RWPE1 (cell line): Measurements from ENCODE around the gene MICALL2.

Experiments used
- CTCF ChIA-PET: fragments of 350-600 bp; sonication (Branson Sonifier 250); formaldehyde crosslinking; extraction: SDS; loops from one replicate; lab custom pipeline; 2021; lab: Yijun Ruan, JAX
- POLR2A ChIA-PET: fragments of 400-600 bp; formaldehyde crosslinking; extraction: SDS; loops from one replicate; lab custom pipeline; 2020; ENCODE audit warnings: antibody characterized with exemption; ENCODE audit not compliant: low non-redundant PET; lab: Yijun Ruan, JAX
- DNase-seq: peaks from one replicate; pipeline ENCODE4 v3.0.0; 2012; ENCODE audit warnings: low spot score
- H3K27ac ChIP-seq: fragments of 450-650 bp; 2 replicates; pipeline ENCODE4 v1.5.1; 2017
- CTCF ChIP-seq: fragments of 450-650 bp; conservative IDR thresholded peaks from 2 replicates; pipeline ENCODE4 v1.5.1; 2017; ENCODE audit warnings: low read depth, mild to moderate bottlenecking

The MICALL2 gene

GRCh38 chr7:1422512-1423263 lies 36.6 kb downstream of the MICALL2 start:
- H3K27ac ChIP-seq: no peak overlapping the region
- no peak for DNase-seq
- CTCF ChIA-PET: interaction anchor here (1.0 to 2.2 kb wide), 3 partner anchors 10 to 12 kb away, joined by 3 to 11 read pairs (median 4); no protein-coding TSS in a partner anchor
- POLR2A ChIA-PET: no interaction called here
- TF ChIP-seq CTCF: no peak

DNA sequence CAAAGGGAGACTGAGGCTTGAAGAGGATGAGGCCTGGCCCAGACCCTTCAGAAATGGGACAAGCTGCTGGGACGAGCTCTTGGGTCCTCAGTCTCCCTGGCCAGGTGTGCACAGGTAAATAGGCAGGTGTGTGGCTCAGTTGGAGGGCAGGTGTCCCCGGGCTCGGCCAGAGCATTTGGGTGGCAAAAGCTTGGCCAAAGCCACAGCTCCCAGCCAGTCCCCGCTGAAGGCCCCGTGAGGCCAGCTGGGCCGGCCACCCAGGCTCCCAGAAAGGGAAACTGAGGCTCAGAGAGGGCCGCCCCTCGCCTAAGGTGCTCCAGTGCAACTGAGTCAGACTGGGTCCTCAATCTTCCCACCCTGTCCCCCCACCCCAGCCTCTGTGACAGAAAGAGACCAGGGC lies 37.3 kb downstream of the MICALL2 start:
- POLR2A ChIA-PET: interaction anchor here (0.6 kb wide), 1 partner anchor 224 kb away, joined by 3 read pairs; no protein-coding TSS in a partner anchor

DNA sequence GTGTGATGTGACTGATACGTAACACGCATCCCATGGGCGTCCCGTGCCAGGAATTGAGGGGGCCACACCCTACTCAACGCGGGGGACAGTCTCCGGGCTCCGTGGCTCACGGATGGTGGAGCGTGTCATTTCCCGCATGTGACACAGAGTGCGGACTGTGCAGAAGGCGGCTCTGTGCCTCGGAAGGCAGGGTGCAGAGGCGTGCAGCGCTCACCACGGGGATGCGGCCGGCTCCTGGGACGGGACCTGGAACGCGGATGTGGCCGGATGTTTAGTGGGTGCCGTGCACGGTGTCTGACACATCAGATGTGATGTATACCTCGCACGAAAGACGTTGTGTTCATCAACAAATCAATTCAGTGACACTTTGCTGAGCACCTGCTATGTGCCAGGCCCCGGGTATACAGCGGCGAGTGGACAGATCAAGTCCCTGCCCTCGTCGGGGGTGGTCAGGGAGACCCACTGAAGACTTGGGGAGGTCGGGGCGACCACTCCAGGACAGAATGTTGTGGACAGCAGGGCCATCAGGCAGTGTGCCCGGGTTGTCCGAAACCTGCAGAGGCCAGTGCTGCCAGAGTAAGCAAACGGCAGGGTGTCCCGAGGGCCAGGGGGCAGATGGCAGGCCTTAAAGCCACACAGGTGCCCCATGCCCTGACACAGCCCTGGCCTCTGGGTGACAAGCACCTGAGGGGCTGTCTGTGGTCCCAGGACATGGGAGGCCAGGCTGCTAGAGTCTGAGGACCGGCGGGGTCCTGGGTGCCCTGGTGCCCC lies 38.1 kb downstream of the MICALL2 start:
- CTCF ChIA-PET: interaction anchor here (1.2 kb wide), 1 partner anchor 8 kb away, joined by 4 read pairs; no protein-coding TSS in a partner anchor
- TF ChIP-seq CTCF: no peak
- POLR2A ChIA-PET: no interaction called here
- no peak for DNase-seq
- no peak overlapping the region for H3K27ac ChIP-seq

More for the DNA sequence above, 37.3 kb downstream of the MICALL2 start:
- TF ChIP-seq CTCF: no peak
- no peak overlapping the region for H3K27ac ChIP-seq
- DNase-seq: no peak
- CTCF ChIA-PET: interaction anchor here (1.0 to 2.2 kb wide), 3 partner anchors 9 to 13 kb away, joined by 3 to 11 read pairs (median 4); no protein-coding TSS in a partner anchor

- DNase-seq: no peak
- ChIA-PET CTCF (interaction anchor here (1.5 kb wide), 1 partner anchor 13 kb away, joined by 4 read pairs; no protein-coding TSS in a partner anchor), POLR2A (no interaction called here)
- TF ChIP-seq CTCF: no peak
- no peak overlapping the region for H3K27ac ChIP-seq
Observed at GRCh38 chr7:1419688-1420087, 39.6 kb downstream of the MICALL2 start.

DNA sequence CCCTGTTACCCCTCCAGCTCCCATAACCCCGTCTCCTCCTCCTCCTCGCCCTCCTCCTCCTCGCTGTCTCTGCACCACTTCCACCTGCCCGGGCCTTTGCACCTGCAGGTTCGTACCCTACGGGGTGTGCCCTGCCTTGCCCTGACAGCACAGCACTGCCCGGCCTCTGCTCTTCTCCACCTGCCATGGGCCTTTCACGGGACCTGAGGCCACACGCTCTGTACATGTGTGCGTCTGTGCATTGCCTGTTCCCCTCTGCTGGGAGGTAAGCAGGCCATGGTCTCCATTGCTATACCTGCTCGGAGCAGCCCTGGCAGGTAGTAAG lies 40.0 kb downstream of the MICALL2 start:
- ChIA-PET POLR2A (no interaction called here), CTCF (interaction anchor here (1.5 kb wide), 1 partner anchor 13 kb away, joined by 4 read pairs; no protein-coding TSS in a partner anchor)
- no peak for TF ChIP-seq CTCF
- no peak overlapping the region for H3K27ac ChIP-seq
- DNase-seq: no peak
